HG03139 (cell line): ENCODE data around the gene SLC22A4.

Source experiments
- ATAC-seq: cut with Tn5 transposase; IDR thresholded peaks from one replicate; pipeline ENCODE4 v1.9.1; 2021; ENCODE audit not compliant: unreplicated experiment

SLC22A4 gene

GRCh38 chr5:132334812-132335211 is 40.6 kb downstream of the SLC22A4 start:
- no peak for ATAC-seq

- ATAC-seq = no peak
These were observed 41.2 kb downstream of the SLC22A4 start for GRCh38 chr5:132335402-132335801.

GRCh38 chr5:132339502-132339901 is 45.3 kb downstream of the SLC22A4 start:
- ATAC-seq = no peak

GRCh38 chr5:132342291-132343180 is 48.3 kb downstream of the SLC22A4 start:
- ATAC-seq = no peak

- no peak for ATAC-seq
These were observed 50.8 kb downstream of the SLC22A4 start for GRCh38 chr5:132344775-132345514.

GRCh38 chr5:132353486-132353995 is 59.3 kb downstream of the SLC22A4 start:
- no peak for ATAC-seq

GRCh38 chr5:132354381-132355139 is 60.4 kb downstream of the SLC22A4 start:
- ATAC-seq = no peak

GRCh38 chr5:132355140-132355765 is 61.1 kb downstream of the SLC22A4 start:
- ATAC-seq = no peak

- ATAC-seq = no peak
These were observed 64.6 kb downstream of the SLC22A4 start for GRCh38 chr5:132358775-132359174.

- no peak for ATAC-seq
These were observed 67.9 kb downstream of the SLC22A4 start for GRCh38 chr5:132362086-132362485.

GRCh38 chr5:132363431-132364112 is 69.4 kb downstream of the SLC22A4 start:
- ATAC-seq = no peak

- ATAC-seq = no peak
These were observed 70.1 kb downstream of the SLC22A4 start for GRCh38 chr5:132364319-132364718.

- ATAC-seq = no peak
These were observed 71.0 kb downstream of the SLC22A4 start for GRCh38 chr5:132365213-132365612.

GRCh38 chr5:132368186-132368585 is 74.0 kb downstream of the SLC22A4 start:
- no peak for ATAC-seq

GRCh38 chr5:132369007-132369473 is 74.8 kb downstream of the SLC22A4 start:
- ATAC-seq = peak; percentile 36

- peak; percentile 79 for ATAC-seq
These were observed 75.4 kb downstream of the SLC22A4 start, which contains the start of gene SLC22A5 for GRCh38 chr5:132369474-132370180. SLC22A5 (plus strand) TSS chr5:132369710; CDS start chr5:132369973, 263 bp downstream.

GRCh38 chr5:132370181-132370970 is 76.2 kb downstream of the SLC22A4 start:
- no peak for ATAC-seq

GRCh38 chr5:132370971-132371602 is 76.9 kb downstream of the SLC22A4 start:
- ATAC-seq = no peak
